GM19238 (cell line): ENCODE results near the gene TFEB.

Experiments
- DNase-seq: peaks from one replicate; pipeline ENCODE4 v3.0.0; 2011; ENCODE audit warnings: low spot score; ENCODE audit not compliant: insufficient read length

TFEB gene

DNA sequence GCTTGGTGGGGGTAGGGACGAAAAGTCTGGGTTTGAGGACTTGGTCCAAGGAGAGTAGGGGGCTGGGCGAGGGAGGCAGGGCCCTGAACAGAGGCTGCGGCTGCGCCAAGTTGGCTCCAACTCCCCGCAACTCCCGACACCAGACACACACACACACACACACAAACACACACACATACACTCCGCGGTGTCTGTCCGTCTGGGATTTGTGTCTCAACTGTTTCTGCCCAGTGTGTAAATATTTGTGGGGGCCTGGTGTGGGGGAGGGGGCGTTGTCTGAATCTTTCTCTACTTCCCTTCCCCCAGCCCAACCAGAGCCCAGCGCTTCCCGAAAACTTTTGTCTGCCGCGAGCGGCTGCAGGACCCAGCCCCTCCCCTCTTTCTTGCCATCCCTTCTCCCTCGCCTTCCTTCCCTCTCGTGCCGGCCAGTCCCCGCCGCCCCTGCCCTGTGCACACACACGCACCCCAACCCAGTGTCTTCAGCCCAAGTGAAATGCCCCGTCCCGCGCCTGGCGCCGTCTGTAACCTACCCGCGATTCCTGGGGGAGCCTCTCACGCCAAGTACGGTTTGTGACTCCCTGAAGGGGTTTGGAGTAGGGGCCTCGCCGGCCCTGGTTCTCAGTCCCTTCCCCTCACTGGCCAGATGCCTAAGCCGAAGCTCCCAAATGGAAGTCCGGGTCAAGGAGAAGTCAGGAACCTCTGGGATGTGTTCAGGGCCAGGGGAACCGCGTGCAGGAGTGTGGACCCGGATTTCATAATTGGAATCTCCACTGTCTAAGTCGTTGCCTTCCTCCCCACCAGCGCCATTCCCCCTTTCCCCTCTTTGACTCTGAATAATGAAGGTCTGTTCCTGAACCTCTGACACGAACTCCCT is 96.2 kb downstream of the TFEB start:
- no peak for DNase-seq

DNA sequence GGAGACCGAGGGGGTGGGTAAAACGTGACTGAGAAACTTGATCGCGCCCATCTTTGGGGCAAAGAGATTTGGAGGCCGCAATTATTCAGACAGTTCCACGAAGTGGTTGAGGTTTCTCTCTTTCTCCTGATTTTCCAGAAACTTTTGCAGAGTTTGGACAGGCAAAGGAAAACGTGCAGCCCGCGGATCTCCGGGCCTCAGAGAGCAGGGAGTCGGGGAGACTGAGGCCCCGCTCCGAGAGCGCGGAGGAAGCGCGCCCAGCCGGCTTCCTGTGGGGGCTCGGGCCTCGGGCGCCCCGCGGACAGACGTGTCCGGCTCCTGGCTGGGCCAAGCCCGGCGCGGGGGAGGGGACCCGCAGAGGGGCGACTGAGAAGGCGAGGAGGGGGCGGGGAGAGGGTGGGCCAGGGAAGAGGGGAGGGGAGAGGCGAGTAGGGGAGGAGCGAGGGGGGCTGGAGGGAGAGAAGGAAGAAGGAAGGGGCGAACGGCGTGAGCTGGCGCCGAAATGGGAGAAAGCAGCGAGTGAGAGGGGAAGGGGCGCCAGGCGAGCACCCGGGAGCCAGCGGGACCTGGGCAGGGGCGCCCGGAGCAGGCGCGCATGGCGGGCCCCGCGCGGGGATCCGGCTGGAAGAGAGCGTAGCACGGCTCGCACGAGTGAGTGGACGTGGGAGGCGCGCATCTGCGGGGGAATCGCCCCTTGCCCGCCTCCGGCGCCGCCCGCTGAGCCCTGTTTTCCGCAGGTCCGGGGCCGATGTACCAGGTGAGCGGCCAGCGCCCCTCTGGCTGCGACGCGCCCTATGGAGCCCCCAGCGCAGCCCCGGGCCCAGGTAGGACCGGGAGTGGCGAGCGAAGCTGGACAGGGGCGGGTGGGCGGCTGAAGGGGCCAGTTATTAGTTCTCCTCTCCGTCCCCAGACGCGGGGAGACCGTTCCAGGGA is 97.1 kb downstream of the TFEB start, which contains the start of gene MDFI:
TSS of gene MDFI (plus strand) at position 467 of the 933 bp plus-strand sequence. CDS start at position 749, 282 bp downstream.
- DNase-seq = no peak

- no peak for DNase-seq
Measured at GRCh38 chr6:41637194-41638001, 98.0 kb downstream of the TFEB start.

DNA sequence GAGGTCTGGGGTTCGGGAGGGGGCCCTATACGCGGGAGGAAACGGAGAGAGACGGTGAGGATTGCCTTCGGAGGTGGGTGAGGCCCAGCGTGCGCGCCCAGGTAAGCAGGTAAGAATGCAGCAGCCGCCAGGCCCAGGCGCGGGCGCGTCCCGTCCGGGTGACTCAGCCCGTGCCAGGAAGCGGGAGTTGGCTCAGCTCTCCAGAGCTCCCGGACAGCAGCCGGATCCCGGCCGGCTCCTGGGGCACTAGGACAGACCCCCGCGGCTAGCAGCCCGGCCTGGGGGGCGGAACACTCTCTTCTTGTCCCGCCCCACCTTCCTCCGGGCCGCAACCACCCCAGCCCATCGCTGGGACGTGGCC is 98.6 kb downstream of the TFEB start:
- no peak for DNase-seq

DNA sequence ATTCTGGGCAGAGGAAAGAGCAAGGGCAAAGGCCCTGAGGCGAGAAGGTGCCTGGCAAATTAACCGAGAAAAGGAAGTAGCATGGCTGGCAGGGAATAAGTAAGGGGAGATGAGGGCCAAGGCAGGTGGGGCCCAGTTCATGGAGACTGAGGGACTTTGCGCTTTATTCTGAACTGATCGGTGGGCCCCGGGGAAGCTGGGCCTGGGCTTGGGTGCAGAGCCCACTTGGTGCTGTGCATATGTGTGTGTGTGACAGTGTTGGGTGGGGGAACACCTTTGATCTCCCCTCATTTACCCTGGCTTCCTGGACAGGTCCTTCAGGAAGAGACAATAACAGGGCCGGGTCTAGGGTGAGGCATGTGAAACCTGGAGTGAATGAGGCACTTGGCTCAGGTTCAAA is 100.0 kb downstream of the TFEB start:
- no peak for DNase-seq

GRCh38 chr6:41634657-41635056 is 100.8 kb downstream of the TFEB start:
- DNase-seq = no peak
